Measurements from ENCODE around the gene MICALL1.
A peak's percentile ranks its signal among the peaks of the same experiment; 100 is the strongest.

Gene MICALL1

GRCh38 chr22:37927637-37927936 is 21.5 kb downstream of the MICALL1 start:
- TF ChIP-seq CTCF (IDR thresholded peaks at IDR 0.05; ENCODE audit: extremely low read depth, insufficient read depth, missing control alignments): no peak
- no peak for DNase-seq (ENCODE audit: low spot score)
- in situ Hi-C loops (cut with MboI; ENCODE audit: low pct_unique_long_range_greater_than_20kb, low sequenced_read_pairs, unreplicated experiment): no loop called here

GRCh38 chr22:37929390-37929789 is 23.3 kb downstream of the MICALL1 start:
- in situ Hi-C loops (cut with MboI; ENCODE audit: low pct_unique_long_range_greater_than_20kb, low sequenced_read_pairs, unreplicated experiment): no loop called here
- no peak for DNase-seq (ENCODE audit: low spot score)
- TF ChIP-seq CTCF (IDR thresholded peaks at IDR 0.05; ENCODE audit: extremely low read depth, insufficient read depth, missing control alignments): no peak

- no peak for DNase-seq (ENCODE audit: low spot score)
- TF ChIP-seq CTCF (IDR thresholded peaks at IDR 0.05; ENCODE audit: extremely low read depth, insufficient read depth, missing control alignments): peak; percentile 39
- in situ Hi-C loops (cut with MboI; ENCODE audit: low pct_unique_long_range_greater_than_20kb, low sequenced_read_pairs, unreplicated experiment): no loop called here
Observed at GRCh38 chr22:37930270-37930951, 24.3 kb downstream of the MICALL1 start.

DNA sequence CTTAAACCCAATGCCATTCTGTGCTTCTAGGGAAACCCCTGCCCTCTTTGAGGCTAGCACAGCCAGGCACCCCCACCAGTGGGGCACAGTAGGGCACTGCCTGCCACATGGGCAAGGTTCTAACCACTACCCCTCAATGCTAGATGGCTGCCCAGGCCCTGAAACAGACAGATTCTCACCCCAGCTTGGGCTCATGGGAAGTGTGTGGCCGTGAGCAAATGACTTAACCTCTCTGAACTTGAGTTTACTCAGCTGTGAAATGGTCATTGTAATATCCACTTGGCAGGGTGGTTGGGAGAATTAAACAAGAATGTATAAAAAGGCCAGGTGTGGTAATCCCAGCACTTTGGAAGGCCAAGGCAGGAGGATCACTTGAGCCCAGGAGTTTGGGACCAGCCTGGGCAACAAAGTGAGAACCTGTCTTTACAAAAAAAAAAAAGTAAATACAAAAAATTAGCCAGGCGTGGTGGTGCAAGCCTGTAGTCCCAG is 24.9 kb downstream of the MICALL1 start:
- DNase-seq (ENCODE audit: low spot score): no peak
- in situ Hi-C loops (cut with MboI; ENCODE audit: low pct_unique_long_range_greater_than_20kb, low sequenced_read_pairs, unreplicated experiment): no loop called here
- no peak for TF ChIP-seq CTCF (IDR thresholded peaks at IDR 0.05; ENCODE audit: extremely low read depth, insufficient read depth, missing control alignments)

DNA sequence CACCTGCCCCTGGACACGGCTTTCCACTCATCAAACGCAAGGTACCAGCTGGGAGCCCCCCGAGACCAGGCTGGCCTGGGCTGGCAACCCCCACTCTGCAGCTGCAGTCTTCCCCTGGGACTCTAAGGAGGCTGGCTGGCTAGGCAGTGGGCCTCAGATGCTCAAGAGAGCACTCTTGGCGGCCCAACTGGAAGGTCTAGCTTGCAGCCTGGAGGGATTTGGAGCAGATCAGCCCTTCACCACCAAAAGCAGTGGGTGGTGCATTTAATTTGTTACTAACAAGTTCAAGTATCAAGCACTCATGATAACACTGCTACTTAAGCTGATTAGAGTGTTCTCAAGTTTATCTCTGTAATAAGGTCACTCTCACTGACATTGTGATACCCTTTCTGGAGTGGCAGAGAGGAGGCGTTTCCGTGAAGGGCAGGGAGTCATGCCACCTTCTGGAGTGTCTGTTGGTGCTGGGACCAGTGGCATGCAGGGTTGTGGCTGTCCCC is 25.8 kb downstream of the MICALL1 start:
- in situ Hi-C loops (cut with MboI; ENCODE audit: low pct_unique_long_range_greater_than_20kb, low sequenced_read_pairs, unreplicated experiment): no loop called here
- TF ChIP-seq CTCF (IDR thresholded peaks at IDR 0.05; ENCODE audit: extremely low read depth, insufficient read depth, missing control alignments): no peak
- no peak for DNase-seq (ENCODE audit: low spot score)

GRCh38 chr22:37932401-37932800 is 26.3 kb downstream of the MICALL1 start:
- TF ChIP-seq CTCF (IDR thresholded peaks at IDR 0.05; ENCODE audit: extremely low read depth, insufficient read depth, missing control alignments): no peak
- in situ Hi-C loops (cut with MboI; ENCODE audit: low pct_unique_long_range_greater_than_20kb, low sequenced_read_pairs, unreplicated experiment): no loop called here
- DNase-seq (ENCODE audit: low spot score): no peak
